NCI-H774 (cell line): Measurements from ENCODE around the gene ALPK1.
A peak's percentile ranks its signal among the peaks of the same experiment; 100 is the strongest.

Source experiments
- DNase-seq: peaks from one replicate; lab custom pipeline; 2025; lab: John Stamatoyannopoulos, UW

Gene ALPK1

DNA sequence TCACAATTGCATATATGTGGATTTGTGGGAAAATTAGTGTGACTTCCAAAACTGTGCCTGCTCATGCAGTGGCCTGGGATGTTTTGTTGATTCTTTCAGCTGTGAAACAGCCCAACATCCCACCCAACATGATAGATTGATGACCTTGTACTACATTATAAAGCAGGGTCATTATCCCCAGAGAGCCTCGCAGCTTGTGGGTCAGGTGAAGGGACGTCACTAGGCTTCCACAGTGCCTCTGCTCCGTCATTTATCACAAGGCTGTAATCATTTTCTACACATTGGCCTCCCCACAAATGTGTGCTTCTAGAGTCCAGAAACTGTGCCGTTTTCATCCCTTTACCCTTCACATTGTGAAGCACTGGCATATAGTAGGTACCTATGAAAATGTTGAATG, 31.6 kb downstream of the ALPK1 start:
- DNase-seq = no peak

GRCh38 chr4:112329672-112330375, 32.7 kb downstream of the ALPK1 start:
- DNase-seq = no peak

GRCh38 chr4:112330921-112331320, 33.8 kb downstream of the ALPK1 start:
- DNase-seq = no peak

GRCh38 chr4:112332398-112332797, 35.2 kb downstream of the ALPK1 start:
- DNase-seq = no peak

DNA sequence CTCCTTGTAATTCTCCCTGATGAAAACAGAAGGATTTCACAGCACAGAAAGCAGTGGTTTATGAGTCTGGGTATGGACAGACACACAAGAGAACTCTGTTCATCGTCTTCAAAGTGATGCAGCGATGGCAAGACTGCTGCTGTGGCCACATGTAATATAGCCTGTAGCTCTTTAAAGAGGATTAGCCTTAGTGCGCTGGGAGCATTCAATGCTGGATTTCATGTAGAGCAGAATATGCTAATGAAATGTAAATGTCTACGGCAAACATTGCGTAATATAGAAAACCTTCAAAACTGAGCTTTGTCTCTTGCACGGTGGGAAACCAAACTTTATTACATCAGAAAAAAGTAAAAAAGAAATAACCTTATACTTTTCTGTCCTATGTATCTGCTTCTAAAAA, 42.9 kb downstream of the ALPK1 start:
- DNase-seq = no peak

DNA sequence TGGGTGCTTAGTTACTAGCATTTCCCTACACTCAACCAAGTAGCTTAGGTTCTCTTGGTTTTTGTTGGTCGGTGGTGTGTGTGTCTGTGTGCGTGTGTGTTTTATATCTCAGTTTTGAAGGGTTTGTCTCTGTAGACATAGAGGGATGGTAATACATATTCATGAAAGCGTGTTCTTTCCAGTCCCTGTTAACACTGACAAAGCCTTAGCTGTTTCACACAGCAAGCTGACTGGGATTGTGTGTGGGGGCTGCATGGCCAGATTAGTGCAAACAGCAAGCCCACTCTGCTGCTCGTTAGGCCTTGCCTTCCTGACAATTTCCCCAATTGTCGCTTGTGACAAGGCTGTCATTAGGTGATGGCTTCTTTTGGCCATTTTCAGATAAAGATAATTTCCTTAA, 43.9 kb downstream of the ALPK1 start:
- DNase-seq = no peak

GRCh38 chr4:112343330-112344080, 46.3 kb downstream of the ALPK1 start:
- no peak for DNase-seq

DNA sequence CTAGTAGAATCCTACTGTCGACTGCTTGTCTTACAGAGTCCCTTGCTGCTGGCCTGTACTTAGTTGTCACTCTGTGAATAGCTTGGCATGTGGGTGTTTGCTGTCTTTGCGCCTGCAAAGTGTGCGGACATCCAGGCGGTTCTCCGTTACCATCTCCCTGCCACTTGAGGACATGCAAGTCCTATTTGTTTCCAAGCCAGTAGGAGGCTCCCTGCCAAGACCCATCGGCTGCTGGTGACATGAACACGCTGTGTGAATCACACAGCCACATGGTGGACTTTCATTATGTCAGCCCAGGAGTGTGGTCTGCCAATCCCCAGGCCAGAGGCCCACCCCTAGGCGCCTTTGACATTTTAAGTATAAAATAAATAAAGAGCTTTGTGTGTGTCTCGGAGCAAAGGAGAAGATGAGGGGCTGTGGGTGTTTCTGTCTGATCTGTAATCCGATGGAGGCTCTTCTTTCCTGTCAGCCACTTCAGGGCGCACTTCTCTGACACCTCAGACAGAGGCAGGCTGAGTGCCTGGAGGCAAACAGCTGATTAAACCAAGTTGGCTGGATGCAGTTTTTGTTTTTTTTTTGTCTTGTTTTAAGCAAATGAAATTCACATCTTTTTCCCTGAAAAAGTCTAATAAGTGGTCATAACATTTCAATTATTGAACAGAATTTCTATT, 51.5 kb downstream of the ALPK1 start:
- DNase-seq = peak; percentile 34

DNA sequence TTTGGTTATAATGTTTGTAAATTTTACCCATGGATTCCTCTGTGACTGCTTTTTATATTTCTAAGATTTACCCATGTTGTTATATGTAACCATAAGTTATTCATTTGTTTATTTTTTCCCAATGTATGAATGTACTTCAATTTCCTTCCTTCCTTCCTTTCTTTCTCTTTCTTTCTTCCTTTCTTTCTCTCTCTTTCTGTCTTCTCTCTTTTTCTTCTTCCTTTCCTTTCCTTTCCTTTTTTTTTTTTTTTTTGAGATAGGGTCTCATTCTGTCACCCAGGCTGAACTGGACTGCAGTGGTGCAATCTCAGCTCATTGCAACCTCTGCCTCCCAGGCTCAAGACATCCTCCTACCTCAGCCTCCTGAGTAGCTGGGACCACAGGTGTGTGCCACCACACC, 55.6 kb downstream of the ALPK1 start:
- DNase-seq = no peak

- DNase-seq = no peak
Observed at GRCh38 chr4:112355662-112356061, 58.5 kb downstream of the ALPK1 start.

- no peak for DNase-seq
Observed at GRCh38 chr4:112357453-112357852, 60.3 kb downstream of the ALPK1 start.

GRCh38 chr4:112357897-112358296, 60.7 kb downstream of the ALPK1 start:
- DNase-seq = no peak

DNA sequence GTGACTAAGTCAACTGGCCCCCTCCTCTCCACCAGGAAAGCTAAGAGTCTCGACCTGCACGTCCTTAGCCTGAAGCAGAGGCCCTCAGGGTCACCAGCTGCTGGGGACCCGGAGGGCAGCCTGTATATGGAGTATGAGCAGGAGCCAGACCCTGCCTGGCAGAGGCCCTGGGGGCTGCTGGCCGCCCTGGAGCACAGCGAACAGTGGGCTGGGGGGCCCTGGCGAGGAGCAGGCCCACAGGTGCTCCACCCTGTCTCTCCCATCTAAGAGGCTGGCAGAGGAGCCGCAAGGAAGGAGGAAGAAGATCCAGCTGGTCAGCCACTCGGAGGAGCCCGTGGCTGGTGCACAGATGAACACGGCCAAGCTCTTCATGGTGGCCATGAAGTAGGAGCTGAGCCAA, 61.2 kb downstream of the ALPK1 start:
- DNase-seq = no peak

DNA sequence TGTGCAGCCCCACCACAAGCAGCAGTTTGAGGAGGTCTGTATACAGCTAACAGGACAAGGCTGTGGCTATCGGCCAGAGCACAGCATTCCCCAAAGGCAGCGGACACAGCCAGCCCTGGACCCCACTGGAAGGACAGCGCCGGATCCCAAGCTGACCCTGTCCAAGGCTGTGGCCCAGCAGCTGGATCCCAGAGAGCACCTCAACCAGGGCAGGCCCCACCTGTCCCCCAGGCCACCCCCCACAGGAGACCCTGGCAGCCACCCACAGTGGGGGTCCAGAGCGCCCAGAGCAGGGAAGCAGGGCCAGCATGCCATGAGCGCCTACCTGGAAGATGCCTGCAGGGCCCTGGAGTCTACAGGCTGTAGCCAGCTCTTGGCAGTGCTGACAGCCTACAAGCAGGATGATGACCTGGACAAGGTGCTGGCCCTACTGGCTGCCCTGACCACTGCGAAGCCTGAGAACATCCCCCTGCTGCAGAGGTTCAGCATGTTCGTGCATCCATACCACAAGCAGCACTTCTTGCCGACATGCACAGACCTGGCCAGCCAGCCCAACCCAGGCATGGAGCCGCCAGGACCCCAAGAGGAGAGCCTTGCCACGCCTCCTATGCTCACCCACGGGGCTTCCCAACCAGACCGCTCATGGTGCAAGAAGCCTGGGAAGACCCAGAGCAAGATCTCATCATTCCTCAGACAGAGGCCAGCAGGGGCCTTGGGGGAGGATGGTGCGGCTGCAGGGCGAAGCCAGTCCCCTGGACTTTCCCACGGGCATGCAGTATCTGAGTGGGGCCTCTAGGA, 62.0 kb downstream of the ALPK1 start:
- no peak for DNase-seq

DNA sequence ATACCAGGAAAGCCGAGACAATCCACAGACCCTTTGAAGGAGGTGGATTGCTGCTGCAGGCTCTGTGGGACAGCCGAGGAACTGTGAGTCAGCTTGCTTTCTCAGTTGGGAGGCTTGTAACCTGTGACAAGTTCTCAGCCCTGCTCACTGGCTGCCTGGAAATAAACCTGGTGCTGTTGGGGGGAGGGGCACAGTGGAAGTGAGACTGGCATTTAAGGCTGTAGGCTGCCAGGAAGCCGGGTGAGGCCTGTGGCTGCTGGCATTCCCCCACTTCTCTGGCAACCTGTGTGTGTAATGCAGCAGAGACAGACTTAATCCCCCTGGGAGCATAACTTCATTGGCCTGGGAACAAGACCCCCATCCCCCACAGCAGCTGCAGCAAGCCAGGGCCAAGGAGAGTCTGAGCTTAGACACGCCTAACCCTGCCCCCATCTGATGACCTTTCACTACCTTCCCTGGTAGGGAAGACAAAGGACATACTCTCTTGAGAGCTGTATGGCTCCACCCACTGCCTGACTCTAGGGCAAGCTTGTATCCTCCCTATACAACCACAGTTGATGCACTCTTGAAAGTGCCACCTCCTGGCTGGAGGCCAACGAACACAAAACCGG, 64.1 kb downstream of the ALPK1 start:
- no peak for DNase-seq

DNA sequence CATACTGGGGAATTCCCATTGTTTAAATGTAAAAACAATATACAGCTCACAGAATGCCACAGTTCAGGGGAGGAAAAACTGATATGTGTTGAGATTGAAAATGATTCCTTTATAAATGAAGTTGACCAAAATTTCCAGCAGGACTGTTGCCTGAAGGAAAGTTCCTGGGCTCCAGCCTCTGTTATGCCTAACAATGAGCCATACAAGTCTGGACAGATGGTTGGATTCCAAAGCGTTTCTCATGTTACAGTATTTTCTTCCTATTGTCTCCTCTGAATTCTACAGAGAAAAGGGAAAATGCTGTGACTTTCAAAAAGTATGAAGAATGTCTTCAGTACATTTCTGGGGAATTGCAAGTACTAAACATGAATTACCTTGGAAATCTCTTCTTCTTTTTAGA, 73.3 kb downstream of the ALPK1 start:
- DNase-seq = no peak

DNA sequence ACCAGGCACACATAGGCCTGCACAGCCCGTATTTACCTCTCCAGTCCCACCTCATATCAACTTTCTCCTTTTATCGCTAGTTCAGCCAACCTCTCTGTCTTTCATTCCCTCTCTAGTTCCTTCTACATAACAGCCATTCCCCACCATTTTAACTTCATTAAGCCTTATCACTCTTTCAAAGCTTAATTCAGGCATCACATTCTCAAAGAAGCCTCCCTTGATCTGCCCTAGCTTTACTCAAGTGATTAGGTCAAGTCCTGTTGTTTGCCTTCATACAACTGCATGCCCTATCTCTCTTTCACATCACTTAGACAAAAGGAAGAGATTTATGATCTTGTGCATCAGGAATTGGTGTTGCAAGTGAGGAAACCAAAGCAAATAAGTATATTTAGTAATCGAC, 74.2 kb downstream of the ALPK1 start:
- DNase-seq = no peak

DNA sequence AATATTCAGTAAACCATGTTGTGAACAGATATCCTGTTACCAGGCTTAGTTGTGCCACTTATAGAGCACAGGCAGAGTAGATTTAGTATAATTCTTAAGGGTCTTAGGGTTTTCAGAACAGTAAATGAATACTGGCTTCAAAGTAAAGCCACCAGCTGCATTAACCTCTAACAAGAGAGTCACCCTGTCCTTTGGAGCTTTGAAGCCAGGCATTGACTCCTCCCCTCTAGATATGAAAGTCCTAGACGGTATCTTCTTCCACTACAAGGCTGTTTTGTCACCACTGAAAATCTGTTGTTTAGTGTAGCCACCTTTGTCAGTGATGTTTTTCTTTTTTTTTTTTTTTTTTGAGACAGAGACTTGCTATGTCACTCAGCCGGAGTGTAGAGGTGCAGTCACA, 77.7 kb downstream of the ALPK1 start:
- DNase-seq = no peak

- DNase-seq = no peak
Observed at GRCh38 chr4:112377171-112377570, 80.0 kb downstream of the ALPK1 start.

DNA sequence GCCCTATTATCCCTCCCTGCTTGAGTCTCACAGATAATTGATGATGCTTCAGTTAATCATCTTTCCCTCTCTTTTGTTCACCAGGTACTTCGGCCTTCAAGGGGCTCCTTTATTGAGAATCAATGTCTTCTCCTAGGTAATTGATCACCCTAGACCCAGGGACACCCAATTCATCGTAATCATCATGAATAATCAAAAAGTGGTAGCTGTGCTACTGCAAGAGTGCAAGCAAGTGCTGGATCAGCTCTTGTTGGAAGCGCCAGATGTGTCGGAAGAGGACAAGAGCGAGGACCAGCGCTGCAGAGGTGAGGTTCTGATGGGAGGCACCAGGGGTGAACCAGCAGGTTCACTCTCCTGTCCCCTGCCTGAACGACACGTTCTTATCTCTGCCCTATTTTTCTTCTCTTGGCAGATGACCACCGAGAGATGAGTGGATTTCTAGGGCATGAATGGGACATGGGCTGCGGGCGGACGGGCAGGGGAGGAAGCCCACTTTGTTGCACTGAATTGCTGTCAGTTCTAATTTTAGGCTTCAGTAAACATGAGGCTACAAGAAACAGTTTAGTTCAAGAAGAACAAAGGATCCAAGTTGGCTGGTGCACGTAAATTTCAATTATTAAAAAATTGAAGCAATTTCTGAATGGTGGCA, 80.5 kb downstream of the ALPK1 start:
- DNase-seq = no peak

DNA sequence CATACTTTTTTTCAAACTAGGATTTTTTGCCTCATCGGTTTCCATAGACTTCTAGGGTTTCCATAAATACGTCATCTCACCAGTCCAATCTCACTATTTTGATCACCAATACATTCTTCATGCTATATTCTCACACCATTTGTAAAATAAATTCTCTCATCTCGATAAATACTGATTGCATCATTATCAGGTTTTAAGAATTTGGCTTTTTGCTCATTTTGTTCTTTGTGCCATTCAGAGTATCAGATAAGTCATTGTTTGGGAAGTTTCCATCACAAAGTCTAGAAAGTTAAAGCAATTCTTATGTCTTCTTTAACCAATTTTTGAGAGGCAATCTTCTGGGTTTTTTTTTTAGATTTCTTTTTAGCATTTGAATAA, 81.1 kb downstream of the ALPK1 start:
- no peak for DNase-seq

GRCh38 chr4:112378858-112379257, 81.7 kb downstream of the ALPK1 start:
- no peak for DNase-seq
